GM12801 (cell line): ENCODE data around the gene DYRK1B.

Experiments
- CTCF ChIP-seq: IDR thresholded peaks from one replicate; pipeline ENCODE4 v1.5.1; 2011; ENCODE audit warnings: control low read depth; ENCODE audit not compliant: insufficient read length; ENCODE audit errors: extremely low read depth

The DYRK1B gene

GRCh38 chr19:39842693-39843435, 8.9 kb upstream of the DYRK1B start:
- TF ChIP-seq CTCF = no peak

DNA sequence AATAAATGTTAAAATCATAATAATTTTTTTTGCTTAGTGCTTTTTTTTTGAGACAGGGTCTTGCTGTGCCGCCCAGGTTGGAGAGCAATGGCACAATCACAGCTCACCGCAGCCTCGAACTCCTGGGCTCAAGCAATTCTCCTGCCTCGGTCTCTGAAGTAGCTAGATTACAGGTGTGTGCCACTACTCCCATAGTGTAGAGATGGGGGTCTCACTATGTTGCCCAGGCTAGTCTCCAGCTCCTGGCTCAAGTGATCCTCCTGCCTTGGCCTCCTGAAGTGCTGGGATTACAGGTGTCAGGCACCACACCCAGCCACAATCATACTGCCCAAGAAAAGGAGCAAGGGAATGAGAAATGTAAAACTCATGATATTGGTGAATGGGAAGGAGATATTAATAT, 7.1 kb upstream of the DYRK1B start:
- TF ChIP-seq CTCF = no peak

- TF ChIP-seq CTCF = no peak
Observed at GRCh38 chr19:39840492-39840891, 6.5 kb upstream of the DYRK1B start.

- no peak for TF ChIP-seq CTCF
Observed at GRCh38 chr19:39839678-39840327, 5.8 kb upstream of the DYRK1B start.

GRCh38 chr19:39838569-39838968, 4.6 kb upstream of the DYRK1B start:
- no peak for TF ChIP-seq CTCF

DNA sequence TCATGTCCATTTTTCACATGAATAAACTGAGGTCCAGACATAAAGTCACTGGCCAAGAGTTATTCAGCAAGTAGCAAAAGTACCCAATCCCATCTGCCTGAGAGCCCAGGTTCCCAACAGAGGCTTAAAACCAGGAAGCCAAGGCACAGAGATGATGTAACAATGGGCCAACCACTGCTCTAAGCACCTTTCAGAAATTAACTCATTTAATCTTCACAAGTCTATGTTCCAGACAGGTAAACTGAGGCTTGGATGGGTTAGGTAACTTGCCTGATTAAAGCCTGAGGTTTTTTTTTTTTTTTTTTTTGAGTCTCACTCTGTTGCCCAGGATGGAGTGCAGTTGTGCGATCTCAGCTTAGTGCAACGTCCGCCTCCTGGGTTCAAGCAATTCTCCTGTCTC, 4.0 kb upstream of the DYRK1B start:
- no peak for TF ChIP-seq CTCF

DNA sequence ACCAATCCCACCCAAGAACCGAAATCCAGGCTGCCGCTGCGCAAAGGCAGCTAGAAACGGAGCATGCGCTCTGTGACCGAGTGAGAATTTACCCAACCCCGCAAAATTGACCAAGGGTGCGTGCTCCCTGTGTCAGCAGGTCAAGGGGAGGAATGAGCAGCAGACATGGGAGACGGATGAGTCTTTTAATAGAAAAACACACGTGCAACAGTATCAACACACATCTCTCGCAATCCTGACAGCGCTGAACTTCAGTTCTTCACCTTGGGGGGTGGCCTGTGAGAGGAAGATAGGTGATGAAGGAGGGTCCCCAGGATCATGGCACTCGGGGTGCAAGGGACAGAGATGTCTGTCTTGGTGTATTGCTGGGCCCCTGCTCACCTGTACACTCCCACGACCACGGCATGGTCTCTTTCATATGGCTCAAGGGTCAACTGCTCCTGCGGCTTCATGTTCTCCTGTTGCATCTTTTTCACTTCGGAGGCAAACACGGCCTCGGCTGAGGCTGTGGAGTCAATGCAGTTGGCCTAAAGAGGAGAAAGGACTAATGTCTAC, 402 bp upstream of the DYRK1B start:
- no peak for TF ChIP-seq CTCF
